Kidney capillary endothelial cell (primary cell): ENCODE data around the gene GPR157.
"Not testable (repeated sequence)": the region's sequence is repeated elsewhere in the genome, so short reads cannot be mapped to it uniquely, and the experiment has no call there.

Source experiments
- DNase-seq: peaks from one replicate; pipeline ENCODE4 v3.0.0-alpha.2; 2018; ENCODE audit warnings: low spot score

GPR157 gene

GRCh38 chr1:9145714-9146113, 16.8 kb upstream of the GPR157 start:
- DNase-seq: no peak

- no peak for DNase-seq
Measured at GRCh38 chr1:9145021-9145668, 16.2 kb upstream of the GPR157 start.

GRCh38 chr1:9144494-9144893, 15.6 kb upstream of the GPR157 start:
- not testable (repeated sequence) for DNase-seq

GRCh38 chr1:9143250-9143649, 14.3 kb upstream of the GPR157 start:
- no peak for DNase-seq

DNA sequence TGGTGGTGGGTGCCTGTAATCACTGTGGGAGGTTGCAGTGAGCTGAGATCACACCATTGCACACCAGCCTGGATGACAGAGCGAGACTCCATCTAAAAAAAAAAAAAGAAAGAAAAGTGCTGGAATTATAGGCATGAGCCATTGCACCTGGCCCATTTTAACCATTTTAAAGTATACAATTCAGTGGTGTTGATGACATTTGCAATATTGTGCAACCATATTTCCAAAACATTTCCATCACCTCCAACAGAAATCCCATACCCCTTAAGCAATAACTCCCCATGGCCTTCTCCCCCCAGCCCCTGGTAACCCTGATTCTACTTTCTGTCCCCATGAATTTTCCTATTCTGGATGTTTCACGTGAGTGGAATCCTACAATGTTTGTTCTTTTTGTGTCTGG, 11.0 kb upstream of the GPR157 start:
- DNase-seq: no peak

DNA sequence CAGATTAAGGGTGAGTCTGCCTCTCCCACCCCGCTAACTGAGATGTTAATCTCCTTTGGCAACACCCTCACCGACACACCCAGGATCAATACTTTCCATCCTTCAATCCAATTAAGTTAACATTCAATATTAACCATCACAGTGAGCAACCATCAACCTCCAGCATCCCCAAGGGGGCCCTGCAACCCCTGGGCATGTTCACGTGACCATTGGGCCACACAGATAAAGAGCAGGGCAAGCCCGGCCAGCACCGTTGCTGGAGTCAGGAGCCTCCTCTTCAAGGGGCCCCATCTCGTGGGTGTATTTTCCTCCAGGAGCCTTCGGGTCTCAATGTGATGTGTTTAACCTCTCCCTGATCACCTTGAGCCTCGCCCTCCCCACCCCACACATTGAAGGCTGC, 8.0 kb upstream of the GPR157 start:
- no peak for DNase-seq

GRCh38 chr1:9135073-9135836, 6.4 kb upstream of the GPR157 start:
- DNase-seq: no peak

- DNase-seq: no peak
Measured at GRCh38 chr1:9133870-9134585, 5.1 kb upstream of the GPR157 start.

DNA sequence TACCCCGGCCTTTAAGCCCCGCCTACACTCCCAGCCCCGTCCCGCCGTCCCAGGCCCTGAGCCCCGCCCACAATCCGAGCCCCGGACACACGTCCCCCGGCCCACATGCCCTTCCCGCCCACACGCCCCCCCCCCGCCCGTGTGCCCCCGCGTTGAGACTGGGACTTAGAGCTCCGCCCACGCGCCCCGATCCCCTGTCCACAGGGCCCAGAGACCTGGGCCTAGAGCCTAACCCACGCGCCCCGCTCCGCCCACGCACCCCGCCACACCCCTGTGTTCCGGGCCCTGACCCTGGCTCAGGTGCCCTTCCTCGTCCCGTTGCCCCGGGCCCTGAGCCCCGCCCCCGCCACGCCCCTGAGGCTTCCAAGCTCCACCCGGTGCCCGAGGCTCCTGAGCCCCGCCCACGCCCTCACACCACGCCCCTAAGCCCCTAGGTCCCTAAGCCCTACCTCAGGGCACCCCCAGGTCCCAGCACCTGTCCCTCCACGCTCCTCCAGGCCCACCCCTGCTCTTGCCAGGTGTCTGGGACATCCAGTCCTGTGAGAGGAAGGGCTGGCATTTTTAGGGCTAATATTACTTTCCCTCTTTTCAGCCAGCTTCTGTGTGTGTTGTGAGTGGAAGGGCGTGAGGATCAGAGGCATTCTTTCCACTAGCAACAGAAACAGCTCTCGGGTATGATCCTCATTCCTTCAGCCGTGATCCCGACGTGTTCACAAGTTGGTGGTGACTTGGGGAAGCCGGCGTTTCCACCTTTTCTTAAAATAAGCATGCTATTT, 552 bp upstream of the GPR157 start:
- DNase-seq: no peak

DNA sequence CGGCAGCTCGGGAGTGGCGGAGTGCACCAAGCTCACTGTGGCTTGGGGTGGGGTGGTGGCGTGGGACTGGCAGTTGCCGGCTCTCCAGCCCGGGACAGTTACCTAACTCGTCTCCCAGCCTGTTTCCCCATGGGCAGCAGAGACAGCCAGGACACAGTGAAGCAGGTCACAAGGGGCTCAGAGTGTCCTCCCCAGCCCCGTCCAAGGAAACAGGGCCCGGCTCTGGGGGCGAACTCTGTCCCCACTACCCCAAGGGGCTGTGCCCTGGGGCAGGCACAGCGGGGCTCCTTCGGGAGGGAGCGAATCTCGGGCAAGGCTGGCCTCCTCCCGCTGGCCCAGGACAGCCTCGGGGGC, 759 bp downstream of the GPR157 start:
- DNase-seq: no peak

DNA sequence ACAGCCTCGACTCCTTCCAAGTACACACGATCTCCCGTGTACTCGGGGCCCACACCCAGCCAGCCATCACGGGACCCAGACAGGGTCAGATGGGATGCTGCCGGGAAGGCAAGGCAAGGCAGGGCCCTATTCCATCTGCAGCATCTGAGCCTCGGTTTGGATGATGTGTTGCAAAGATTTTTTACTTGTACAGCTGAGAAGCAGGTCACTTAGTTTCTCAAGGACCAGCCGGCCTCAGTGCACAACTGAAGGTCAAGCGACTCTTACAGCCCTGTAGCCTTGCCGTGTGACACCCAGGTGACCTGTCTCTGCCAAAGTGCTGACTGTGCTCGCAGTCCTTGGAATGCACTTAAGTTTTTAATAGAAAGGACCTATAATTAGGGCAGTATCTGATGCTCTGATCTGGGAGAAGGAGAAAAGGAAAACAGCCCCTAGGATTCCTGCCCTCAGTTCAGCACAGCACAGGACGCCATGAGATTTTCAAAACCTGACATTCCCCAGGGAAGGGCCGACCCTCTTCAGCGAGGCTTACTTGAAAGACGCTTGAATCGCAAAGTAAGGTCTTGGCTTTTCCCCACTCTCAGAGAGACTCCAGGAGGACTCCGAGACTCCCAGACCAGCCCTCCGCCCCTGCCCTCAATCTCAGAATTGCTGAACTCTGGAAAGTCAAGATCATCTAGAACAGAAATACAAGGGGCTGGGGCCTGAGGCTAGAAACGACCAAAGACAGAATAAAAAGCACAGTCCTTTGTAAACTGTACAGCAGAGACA, 1.3 kb downstream of the GPR157 start:
- DNase-seq: no peak

DNA sequence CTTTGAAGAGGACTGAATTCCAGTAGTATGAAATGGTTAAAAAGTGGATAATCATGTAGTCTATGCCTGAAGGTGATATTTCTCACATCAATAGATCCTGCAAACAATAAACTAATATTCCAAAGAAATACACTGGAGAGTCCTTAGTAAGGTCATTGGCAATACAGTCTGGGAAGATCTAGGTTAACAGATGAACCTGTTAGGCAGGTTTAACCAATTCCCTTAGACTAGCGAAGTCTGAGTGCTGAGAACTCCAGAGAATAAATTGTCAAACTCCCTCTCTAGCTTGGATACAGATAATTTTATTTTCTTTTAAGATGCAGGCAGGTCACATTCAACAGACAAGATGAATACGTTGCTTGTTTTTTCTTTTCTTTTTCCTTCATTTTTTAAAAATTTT, 2.4 kb downstream of the GPR157 start:
- no peak for DNase-seq

GRCh38 chr1:9125847-9126246, 3.1 kb downstream of the GPR157 start:
- not testable (repeated sequence) for DNase-seq

GRCh38 chr1:9125325-9125724, 3.6 kb downstream of the GPR157 start:
- DNase-seq: no peak

DNA sequence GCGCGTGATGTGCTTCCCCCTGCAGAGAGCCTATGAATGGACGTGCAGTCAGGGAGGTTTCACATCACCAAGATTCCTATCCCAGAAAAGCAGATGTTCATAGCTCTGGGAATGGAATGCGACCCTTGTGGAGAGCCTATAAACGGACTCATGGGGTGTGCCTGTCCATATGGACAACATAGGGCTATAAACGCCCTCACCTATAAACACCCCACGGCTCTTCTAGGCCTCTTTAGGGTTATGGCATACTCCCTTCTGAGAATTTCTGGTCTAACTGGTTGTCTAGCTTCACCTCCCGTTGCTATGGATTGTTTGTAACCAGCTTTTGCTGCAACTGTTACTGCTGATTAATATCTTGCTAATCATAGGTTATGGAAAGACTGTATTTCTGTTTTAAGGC, 4.5 kb downstream of the GPR157 start:
- DNase-seq: not testable (repeated sequence)

DNA sequence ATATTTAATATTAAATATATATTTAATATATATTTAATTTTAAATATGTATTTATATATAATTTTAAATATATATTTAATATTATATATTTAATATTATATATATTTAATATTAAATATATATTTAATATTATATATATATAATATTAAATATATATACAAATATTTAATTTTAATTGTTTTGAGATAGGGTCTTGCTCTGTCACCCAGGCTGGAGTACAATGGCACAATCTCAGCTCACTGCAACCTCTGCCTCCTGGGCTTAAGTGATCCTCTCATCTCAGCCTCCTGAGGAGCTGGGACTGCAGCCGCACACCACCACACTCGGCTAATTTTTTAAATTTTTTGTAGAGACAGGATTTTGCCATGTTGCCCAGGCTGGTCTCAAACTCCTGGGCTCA, 5.2 kb downstream of the GPR157 start:
- not testable (repeated sequence) for DNase-seq

- no peak for DNase-seq
Measured at GRCh38 chr1:9121496-9122409, 7.1 kb downstream of the GPR157 start.

DNA sequence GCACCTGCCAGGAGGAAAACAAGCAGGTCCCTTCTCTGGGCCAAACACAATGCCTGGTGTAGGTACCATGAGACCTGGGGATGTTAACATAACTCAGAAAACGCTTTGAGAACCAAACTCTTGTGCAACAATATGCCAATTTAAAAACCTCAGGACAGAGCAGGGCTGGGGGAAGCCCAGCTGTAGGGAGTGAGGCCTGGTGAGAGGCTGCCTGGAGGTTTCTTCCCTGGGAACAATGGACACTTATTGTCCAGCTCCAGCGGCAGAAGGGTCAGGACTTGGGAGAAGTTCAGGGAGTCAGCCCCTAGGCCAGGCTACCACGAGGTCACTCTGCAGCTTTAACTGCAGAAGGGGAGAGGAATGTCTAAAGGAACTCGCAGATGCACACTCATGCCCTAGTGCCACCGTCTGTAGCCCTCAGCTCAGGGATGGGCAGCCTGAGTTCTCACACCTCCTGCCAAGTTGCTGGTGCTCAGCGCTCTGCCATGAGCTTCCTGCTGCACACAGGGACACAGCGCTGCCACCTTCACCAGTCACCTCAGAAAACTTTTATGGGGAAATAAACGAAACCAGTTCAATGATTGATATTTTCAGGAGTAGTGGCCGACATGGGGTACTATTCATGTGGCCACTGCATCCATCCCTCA, 8.5 kb downstream of the GPR157 start:
- no peak for DNase-seq

DNA sequence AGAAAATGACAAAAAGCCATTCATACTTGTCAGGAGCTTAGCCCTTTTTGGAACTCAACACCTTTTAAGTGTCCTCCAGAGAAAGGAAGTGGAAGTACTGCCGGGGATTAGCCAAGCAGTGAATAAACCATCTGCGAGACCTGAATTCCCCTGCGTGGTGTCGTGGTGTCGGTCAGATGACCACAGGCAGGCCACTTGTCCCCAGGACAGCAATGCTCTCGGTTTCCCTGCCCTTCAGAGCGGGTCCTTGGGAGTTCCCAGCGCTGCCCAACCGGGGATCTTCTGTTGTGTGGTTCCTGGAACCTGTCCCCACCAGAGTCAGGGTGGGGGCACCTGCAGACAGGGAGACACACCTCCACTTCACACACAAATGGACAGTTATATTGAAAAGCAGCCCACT, 9.2 kb downstream of the GPR157 start:
- DNase-seq: no peak

DNA sequence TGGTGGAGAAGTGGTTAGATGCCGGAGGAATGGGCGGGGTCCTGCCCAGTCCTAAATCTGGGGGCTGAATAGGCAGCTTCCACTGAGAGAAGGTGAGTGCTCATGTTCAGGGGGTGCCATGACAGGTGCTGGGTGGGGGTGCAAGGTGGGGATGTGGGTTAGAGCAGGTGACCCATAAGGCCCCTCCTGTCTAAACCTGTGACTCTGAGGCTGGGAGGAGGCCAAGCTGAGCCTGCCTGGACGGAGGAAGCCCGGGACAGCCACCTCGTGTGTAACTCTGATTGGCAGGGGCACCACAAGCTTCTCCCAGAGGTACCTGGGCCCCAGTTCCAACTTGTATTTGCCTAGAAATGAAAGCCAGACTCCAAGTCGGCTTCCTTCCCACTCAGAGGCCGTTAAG, 10.7 kb downstream of the GPR157 start:
- DNase-seq: no peak
